T-helper 9 cell (primary cell): Measurements from ENCODE around the gene S1PR4.
"Not testable (repeated sequence)": the region's sequence is repeated elsewhere in the genome, so short reads cannot be mapped to it uniquely, and the experiment has no call there.

Experiments used
- DNase-seq: peaks from one replicate; pipeline ENCODE4 v3.0.0-alpha.2; 2020

S1PR4 gene

DNA sequence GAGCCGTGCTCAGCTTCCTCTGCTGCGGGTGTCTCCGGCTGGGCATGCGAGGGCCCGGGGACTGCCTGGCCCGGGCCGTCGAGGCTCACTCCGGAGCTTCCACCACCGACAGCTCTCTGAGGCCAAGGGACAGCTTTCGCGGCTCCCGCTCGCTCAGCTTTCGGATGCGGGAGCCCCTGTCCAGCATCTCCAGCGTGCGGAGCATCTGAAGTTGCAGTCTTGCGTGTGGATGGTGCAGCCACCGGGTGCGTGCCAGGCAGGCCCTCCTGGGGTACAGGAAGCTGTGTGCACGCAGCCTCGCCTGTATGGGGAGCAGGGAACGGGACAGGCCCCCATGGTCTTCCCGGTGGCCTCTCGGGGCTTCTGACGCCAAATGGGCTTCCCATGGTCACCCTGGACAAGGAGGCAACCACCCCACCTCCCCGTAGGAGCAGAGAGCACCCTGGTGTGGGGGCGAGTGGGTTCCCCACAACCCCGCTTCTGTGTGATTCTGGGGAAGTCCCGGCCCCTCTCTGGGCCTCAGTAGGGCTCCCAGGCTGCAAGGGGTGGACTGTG lies 1.2 kb downstream of the S1PR4 start:
- no peak for DNase-seq

DNA sequence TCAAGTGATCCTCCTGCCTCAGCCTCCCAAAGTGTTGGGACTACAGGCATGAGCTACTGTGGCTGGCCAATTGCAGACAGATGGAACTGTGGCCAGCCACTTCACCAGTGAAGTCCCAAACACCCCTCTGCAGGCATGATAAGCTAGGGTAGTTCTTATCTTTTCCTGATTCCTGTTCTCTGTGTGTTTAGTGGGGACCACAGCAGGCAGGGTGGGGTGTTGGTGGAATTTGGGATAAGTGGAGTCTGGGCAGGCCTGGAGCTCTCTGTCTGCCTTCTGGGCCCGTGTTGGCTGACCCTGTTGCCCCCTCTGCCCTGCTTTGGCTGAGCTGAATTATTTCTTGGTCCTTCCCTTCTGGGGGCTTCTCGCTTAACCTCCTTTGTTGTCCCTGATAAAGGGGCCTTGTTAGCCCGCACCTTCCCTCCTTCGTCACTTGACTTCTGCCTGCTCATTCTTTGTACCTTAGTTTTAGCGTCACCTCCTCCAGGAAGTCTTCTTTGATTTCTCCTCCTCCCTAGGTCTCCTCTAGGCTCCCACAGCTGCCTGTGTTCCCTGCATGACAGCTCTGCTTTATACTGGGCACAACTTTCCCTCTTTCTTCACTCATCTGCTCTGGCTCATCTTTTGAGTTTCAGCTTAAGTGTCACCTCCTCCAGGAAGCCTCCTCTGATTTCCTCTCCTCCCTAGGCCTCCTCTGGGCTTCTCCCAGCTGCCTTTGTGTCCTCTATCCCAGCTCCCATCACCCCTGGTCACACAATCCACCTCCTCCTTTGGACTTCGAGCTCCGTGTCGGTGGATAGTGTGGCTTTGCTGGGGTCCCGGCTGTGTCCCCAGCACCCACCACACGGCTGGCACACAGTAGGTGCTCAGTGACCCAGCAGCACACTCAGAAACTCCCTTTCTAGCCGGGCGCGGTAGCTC lies 5.4 kb downstream of the S1PR4 start:
- no peak for DNase-seq

DNA sequence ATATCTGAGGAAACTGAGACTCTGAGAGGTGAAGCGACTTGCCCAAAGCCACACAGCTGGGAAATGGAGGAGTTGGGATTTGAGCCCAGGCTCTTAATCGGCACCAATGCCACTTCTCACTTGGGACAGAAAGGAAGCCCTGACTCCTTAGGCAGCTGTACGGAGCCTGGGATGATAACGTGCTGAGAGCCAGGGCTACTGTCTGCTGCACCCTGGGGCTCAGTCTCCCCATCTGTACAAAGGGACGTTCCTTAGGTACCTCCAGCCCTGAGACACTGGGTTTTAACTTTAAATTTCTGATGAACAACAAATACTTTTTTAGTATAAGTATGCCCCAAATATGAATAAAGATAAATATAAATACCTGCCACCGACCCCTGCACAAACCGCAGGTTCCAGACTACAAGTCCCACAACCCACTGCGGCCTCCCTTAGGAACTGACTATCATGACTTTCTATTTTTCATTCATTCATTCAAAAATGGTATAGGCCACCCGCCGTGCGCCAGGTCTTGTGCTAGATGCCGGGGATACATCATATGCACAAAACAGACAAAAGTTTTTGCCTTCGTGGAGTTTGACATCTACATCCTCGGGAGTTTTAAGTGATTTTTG lies 6.4 kb downstream of the S1PR4 start:
- peak; percentile 68 for DNase-seq

DNA sequence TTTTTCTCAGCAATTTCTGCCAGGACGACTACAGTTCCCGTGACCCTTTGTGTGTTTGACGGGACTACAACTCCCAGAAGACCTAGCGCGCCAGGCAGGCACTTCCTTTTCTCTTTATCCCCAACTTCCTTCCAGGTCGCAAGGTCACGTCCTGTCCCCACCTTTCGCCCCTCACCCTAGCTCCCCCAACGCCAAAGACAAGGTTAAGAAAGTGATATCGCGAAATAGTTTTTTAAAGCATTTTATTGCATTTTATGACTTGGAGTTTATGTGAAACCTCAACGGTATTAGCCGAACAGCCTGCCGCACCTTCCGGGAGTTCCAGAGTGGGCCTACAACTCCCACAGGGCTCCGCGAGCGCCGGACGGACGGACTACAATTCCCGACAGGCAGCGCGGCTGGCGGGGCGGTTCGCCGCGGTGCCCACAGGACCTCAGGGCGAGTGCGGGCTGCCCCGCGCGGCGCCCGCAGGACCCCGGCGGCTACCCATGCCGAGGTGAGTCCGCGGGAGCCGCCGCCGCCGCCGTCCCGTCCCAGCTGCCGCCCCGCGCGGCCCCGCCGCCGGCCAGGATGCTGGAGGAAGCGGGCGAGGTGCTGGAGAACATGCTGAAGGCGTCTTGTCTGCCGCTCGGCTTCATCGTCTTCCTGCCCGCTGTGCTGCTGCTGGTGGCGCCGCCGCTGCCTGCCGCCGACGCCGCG lies 7.0 kb downstream of the S1PR4 start, which contains the start of gene NCLN:
TSS of gene NCLN (plus strand) at position 470 of the 699 bp plus-strand sequence. CDS start at position 571, 101 bp downstream.
- DNase-seq = peak; percentile 94

DNA sequence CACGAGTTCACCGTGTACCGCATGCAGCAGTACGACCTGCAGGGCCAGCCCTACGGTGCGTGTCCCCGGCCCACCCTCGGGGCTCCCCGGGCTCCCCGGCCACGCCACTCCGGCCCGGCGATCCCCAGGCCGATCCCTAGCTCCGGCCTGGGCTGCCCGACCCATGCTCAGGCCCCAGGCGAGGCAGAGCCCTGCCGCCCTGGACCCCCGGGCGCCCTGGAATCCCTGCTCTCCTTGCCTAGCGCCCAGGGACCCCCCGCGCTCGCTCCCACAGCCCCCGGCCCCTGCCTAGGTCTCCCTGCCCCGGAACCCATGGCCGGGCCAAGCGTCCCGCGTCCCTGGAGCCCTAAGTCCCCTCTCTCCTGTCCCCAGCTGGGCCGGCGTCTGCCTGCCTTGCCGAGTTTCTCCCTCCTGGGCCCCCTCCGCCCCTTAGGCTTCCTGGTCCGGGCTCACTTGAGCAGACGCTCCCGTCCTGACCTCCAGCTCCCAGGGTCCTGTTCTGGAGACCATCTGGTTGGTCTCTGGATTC lies 7.7 kb downstream of the S1PR4 start:
- no peak for DNase-seq

DNA sequence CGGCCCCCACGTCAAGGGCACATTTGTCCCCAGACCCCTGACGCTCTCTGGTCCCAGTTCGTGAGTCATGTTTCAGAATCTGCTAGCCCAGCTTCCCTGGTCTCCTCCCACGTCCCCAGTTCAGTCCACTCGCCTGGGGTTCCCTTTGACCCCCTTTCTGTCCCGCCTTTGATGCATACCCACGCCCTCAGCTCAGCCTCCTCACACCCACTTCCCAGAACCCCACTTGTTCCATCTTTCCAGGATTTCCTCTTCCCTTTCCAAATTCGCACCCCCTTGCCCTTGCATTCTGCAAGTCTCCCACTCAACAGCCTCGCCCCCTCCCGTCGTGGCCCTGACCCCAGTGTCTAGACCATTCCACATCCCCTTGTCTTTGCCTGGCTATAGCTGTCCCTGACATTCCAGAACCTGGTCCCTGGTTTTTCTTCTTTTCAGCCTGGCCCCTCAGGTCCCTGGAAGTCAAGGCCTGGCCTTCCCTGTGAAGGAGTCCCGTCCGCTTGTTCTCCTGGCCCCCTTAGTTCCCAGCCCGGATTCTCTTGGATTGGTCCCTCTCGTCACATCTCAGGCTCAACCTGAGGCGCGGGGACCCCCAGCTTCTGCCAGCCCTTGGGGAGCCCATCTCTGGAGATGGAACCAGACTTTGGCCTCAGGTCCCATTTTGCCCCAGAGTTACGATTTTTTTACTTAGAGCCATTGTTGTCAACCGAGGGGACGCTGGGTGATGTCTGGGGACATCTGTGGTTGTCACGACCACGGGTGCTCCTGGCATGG lies 8.5 kb downstream of the S1PR4 start:
- no peak for DNase-seq

DNA sequence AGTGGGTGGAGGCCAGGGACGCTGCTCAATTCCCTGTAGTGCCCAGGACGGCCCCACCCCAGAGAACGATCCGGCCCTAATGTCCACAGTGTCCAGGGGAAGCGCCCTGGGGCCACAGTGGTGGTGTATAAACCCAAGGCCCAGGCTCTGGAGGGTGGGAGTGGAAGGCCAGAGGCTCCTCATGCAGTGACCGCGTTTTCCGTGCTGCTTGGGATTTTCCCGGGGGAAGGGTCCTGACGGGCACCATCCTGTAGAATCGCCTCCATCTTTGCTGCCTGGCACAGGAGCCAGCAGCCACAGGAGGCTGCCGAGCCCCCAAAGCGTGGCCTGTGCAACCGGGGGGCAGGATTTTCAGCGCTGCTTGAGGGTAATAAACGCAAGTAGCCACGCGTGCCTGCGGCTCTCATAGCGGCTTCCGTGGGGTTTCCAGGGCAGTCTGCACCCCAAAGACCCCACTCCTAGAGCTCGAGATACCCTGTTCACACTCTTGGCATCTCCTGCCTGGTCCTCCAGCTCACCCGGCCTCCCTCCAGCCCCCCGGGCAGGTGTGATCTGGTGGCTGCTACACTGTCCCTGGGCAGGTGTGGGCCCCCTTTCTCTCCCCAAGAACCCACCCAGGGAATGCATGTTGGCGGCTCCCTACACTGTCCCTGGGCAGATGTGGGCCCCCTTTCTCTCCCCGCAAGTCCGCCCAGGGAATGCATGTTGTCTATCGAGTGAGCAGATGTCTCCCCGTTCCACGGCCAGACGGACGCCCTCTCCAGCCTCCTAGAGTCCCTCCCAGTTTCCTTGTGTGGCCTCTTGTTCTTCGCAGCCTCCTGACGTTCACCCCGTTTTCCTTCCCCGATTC lies 9.3 kb downstream of the S1PR4 start:
- no peak for DNase-seq

DNA sequence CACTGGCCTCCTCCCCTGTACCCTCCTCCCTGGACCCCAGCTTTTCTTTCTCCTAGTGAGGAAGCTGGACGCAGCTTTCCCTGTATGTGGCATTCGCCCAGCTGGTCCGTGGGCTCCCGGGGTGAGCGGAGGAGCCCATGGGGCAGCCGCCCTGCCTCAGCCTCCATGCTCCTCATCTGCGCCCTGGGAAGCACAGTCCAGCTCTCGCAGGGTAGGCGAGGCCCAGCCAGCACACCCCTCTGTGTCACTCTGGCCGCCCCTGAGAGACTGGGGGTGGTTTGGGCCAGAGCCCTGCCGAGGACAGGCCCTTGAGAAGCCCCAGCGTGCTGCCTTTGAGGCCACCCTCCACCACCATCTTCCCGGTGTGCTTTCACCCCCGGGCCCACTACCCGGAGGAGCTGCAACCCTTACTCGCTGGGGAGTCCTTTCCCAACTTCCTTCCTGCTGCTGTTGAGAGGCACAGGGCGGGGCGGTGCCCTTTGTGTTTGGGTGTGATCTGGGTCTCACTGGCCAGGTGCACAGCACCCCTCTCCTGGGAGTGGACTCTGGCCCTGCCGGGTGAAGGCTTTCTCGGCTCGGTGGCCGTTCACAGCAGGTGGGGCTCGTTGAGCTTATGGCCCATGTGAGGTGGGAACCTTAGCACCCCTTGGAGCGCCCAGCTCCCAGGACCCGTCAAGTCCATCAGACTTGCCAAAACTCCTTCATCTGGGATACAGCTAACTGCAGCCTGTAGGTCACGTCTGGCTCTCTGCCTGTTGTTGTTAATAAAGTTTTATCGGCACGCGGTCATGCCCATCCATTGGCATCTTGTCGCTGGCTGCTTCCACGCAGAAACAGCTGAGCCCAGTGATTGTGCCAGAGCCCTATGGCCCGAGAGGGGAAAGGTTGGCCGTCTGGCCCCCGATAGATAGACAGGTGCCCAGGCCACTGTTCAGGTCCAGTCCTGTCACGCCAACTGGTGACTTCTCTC lies 10.3 kb downstream of the S1PR4 start:
- no peak for DNase-seq

DNA sequence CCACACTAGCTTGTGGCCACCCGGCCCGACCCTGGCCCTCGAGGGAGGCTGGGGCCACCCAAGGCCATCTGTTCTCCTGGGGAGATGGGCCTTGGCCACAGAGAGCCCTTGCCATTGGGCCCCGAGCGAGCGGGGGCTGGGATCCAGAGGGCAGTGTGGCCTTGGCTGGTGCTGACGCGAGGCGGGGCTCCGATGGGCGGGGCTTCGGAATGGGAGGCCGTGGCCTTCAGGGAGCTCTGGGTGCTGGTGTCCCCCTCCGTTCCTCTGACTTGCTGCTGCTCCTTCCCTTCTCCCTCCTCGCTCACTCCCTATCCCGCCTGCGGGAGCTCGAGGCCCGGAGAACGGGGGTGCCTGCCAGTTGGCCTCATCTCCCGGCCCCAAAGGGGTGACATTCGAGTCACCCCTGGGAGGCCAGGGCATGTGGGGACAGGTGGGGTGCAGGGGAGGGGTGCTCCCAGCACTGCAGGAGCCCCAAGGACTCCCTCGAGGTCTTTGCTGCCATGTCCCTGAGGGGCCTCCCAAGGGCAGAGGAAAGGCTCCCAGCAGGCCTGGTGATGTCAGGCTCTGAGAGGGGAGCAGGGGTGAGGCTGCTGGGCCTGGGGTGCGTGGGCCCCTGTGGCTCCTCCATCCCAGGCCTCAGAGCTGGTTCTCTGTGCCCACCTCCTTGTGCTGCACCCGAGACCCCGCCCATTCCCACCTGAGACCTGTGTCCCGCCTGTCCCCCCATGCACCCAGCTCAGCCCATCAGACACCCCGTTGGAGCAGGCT lies 11.3 kb downstream of the S1PR4 start:
- DNase-seq = no peak

DNA sequence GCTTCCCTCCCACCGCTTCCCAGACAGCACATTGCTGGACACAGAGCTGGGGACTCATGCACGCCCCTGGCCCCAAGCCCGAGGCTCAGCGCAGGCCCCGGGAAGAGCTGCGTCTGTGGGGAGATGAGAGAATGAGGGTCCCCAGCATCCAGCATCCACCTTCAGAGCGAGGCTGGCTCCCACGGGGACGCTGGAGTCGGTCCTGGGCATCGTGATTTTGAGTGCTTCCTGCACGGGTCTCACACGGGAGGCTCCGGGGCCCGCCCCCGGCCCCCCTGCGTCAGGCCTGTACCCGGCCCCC lies 11.9 kb downstream of the S1PR4 start:
- DNase-seq = no peak

DNA sequence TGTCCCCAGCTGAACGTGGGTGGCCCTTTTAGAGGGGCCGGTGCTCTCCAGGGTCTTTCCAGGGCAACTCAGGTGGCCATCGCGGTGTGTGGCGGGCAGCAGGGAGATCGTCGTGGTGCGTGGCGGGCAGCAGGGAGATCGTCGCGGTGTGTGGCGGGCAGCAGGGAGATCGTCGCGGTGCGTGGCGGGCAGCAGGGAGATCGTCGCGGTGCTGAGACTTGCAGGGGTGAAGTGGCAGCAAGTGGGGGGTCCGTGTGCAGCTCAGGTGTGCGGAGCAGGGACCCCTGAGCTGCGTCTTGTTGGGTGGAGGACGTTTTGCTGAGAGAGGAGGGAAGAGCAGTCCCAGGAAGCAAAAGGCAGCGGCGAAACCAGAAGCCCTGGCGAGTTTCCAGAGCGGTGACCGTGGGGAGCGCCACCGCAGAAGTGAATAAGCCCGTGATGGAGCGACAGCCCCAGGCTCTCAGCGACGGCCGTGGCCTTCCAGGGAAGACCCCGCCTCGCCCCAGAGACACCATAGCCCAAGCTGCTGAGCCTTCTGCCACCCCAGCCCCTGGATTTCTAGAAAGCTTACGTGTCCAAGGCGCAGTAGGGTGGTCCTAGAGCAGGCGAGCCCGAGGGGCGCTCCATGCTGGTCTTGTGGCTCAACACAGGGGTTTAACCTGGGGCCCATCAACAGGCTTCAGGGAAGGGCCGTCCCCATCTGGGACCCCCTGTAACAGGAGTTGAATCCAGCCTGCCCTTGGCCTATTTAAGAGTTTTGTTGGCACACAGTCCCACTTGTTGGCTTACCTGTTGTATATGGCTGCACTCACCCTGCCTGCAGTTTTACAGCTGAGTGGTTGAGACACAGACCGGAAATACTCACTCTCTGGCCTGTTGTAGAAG lies 12.6 kb downstream of the S1PR4 start:
- no peak for DNase-seq

DNA sequence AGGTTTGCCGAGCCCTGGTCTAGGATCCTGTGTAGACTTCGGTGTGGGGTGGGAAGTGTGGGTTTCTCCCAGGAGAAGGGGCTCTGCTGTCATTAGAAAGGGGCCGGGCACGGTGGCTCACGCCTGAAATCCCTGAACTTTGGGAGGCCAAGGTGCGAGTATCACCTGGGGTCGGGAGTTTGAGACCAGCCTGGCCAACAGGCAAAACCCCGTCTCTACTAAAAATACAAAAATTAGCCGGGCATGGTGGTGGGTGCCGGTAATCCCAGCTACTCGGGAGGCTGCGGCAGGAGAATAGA lies 13.2 kb downstream of the S1PR4 start:
- DNase-seq = not testable (repeated sequence)

DNA sequence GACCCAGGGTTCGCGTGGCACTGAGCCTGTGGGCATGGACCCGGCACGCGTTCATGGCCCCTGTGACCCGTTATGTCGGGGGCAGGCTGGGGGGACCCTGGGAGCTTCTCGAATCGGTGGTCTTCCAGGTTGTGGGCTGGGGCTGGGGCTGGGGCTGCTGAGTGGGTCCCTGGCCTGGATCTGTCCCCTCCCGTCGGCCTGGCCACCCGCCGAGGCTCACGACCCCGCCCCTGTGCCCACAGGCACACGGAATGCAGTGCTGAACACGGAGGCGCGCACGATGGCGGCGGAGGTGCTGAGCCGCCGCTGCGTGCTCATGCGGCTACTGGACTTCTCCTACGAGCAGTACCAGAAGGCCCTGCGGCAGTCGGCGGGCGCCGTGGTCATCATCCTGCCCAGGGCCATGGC lies 13.7 kb downstream of the S1PR4 start:
- DNase-seq = no peak

DNA sequence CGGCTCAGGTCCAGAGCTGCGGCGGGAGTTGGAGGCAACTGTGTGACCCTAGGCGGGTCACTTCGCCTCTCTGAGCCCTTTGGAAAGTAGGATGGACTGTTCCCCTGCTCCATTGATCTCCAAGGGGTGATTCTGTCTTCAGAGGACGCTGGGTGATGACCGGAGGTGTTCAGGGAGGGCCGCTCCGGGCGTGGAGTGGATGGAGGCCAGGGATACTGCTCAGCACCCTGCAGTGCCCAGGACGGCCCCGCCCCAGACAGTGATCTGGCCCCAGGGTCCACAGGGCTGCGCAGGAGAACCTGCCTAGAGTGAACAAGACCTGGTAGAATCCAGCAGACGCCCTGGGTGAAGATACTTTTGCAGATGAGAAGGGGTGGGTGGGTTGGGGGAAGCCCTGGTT lies 14.1 kb downstream of the S1PR4 start:
- no peak for DNase-seq

DNA sequence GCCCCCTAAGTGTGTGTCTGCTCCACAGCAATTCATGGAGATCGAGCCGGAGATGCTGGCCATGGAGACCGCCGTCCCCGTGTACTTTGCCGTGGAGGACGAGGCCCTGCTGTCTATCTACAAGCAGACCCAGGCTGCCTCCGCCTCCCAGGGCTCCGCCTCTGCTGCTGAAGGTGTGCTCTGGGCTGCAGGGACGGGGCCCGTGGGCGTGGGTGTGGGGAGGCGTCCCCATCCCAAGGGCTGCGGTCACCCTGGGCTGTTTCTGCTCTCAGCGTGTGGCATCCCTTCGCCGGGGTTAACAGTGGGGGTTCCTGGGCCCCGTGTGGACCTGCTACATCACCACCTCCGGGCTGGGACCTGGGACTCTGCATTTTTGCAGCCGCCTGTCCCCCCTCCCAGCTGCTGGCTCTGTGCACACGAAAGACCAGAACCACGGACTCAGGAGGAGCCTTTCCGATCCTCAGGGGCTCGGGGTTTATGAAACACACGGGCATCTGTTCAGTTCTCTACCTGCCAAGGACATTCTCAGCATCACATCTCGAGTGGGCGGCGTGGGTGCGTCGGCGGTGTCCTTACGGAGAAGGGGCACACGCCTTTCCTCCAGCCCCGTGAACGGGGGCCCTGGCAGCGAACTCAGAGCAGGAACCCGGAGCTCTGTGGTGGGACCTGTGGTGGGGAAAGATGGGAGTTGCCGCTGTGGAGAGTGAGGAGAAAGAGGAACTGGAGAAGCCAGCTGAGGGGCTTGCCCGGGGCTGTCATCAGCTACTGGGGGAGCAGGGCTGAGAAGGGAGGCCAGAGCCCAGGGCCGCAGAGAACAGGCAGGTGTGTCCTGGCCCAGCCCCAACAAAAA lies 14.9 kb downstream of the S1PR4 start:
- DNase-seq = no peak

DNA sequence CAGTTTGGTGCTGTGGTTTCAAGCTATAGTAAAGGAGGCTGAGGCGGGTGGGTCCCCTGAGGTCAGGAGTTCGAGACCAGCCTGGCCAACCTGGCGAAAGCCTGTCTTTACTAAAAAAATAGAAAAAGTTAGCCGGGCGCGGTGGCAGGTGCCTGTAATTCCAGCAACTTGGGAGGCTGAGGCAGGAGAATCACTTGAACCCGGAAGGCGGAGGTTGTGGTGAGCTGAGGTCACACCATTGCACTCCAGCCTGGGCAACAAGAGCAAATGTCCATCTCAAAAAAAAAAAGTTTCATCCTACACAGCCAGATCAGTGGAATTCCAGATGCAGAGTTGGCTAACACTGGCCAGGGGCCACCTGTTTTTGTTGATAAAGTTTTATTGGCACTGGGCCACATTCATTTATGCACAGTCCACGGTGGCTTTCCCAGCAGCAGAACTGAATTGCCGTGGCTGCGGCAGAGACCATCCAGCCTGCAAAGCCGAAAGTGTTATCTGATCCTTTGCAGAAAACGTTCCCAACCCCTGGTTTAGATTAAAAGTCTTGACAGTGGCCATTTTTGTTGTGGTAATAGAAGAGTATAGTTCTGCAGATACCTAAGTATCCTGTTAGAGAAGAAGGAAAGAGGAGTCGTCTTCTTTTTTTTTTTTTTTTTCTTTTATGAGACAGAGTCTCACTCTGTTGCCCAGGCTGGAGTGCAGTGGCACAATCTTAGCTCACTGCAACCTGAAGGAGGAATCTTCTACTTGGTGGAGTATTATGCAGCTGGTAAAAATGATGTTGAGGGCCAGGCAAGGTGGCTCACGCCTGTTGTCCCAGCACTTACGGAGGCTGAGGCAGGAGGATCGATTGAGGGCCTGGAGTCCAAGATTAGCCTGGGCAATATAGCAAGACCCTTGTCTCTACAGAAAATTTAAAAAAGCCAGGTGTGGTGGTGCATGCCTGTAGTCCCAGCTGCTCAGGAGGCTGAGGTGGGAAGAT lies 15.8 kb downstream of the S1PR4 start:
- no peak for DNase-seq
